ENCODE measurements around the gene KXD1.
"Not testable (repeated sequence)": the region's sequence is repeated elsewhere in the genome, so short reads cannot be mapped to it uniquely, and the experiment has no call there.

KXD1 gene

DNA sequence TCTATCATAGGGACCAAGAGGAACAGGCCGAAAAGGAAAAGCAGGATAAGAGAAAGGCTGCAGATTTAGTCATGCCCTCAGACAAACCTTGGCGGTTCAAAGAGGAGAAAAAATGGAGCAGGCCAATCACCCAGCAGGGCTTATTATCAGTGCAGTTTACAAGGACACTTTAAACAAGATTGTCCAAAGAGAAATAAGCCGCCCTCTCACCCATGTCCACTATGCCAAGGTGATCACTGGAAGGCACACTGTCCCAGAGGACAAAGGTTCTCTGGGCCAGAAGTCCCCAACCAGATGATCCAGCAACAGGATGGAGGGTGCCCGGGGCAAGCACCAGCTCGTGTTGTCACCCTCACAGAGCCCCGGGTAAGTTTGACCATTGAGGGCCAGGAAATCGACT lies 22.6 kb downstream of the KXD1 start:
- DNase-seq (ENCODE audit: low read depth in 2 of 2) = no peak

DNA sequence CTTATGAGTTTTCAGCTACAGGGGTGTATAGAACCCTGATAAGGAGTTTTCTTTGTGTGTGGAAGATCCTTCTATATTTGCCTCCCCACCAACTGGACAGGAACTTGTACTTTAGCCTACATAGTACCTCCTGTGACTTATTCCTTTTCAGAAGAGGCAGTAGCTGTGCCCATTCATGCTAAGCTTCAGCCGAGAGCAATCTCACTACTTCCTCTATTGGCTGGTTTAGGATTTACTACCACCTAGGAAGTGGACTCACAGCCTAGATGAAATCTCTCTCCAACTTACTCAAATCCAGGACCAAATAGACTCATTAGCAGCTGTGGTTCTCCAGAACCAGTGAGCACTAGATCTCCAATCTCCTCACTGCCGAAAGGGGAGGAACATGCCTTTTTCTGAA lies 28.6 kb downstream of the KXD1 start:
- DNase-seq (ENCODE audit: low read depth in 2 of 2) = no peak

DNA sequence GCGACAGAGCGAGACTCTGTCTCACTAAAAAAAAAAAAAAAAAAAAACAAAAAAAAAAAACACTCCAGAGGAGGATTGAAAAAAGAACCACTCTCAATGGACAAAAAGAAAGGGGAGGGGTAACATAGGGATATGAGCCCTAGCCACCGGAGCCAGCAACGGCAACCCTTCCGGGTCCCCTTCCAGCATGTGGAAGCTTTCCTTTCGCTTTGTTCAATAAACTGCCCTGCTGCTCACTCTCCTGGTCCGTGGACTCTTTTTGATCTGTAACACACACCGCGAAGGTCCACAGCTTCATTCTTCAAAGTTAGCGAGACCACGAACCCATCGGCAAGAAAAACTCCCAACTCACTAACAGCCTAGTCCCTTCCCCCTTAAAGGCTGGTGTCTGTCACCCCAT lies 29.9 kb downstream of the KXD1 start:
- no peak for DNase-seq (ENCODE audit: low read depth in 2 of 2)

DNA sequence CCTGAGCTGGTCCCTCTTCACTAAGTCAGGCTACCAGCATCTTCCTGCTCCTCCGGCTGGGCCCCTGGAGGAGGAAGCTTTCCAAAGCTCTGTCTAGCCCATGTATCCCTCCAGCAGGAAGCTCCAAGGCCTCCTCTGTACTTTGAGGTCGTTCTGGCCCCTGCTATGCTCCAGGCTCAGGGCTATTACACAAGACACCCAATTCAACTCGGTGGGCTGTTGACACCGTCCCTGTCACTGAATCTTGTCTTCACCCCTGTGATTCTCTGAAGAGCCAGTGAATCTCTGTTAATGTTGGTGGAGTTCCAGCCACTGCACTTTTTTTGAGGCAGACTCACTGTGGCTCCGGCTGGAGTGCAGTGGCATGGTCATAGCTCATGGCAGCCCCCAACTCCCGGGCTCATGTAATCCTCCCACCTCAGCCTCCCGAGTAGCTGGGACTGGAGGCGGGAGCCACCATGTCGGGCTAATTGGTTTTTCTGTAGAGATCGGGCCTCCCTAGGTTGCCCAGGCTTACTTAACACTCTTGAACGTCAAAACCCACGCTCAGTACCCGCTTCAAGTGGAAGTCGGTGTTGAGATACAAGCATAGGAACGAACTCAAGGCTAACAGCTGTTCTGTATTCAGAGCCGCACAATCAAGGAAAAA lies 30.4 kb downstream of the KXD1 start:
- DNase-seq (ENCODE audit: low read depth in 2 of 2) = no peak

DNA sequence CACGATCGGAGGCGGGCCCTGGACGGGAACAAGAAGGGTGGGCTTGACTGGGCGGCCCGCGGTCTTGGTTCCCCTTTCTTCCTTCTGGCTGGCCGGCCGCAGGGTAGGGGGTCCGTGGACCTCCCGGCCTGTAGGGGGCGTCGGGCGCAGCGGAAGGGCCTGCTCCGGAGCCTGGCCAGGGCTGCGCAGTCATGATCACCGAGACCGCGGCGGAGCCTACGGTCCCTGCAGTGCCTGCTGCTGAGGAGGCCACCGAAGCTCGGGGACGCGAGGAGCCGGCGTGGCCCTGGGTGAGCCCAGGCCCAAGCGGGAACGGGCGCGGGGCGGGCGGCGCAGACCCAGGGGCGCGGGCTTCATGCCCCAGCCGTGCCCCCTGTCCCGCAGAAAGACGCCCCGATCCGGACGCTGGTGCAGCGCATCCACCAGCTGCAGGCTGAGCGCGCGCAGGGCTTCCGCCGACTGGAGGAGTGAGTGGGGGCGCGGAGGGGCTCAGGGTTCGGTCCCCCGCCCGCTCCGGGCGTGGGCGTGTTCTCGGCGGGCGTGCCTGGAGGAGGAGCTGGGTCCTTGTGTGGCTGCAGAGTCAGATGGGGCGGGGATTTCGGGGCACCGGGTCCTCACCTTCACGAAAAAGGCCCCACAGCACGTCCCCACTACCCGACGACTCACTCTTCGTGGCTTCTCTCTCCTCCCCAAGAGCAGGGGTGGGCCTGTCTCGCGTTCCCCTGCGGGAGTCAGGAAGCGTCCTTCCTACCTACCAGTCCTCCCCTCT lies 31.1 kb downstream of the KXD1 start, which contains the start of gene REX1BD:
Gene REX1BD (plus strand): TSS at position 188 of the 769 bp plus-strand sequence. CDS start 4 bp downstream, at position 192.
- peak; percentile 79 to 84 for DNase-seq (ENCODE audit: low read depth in 2 of 2)

DNA sequence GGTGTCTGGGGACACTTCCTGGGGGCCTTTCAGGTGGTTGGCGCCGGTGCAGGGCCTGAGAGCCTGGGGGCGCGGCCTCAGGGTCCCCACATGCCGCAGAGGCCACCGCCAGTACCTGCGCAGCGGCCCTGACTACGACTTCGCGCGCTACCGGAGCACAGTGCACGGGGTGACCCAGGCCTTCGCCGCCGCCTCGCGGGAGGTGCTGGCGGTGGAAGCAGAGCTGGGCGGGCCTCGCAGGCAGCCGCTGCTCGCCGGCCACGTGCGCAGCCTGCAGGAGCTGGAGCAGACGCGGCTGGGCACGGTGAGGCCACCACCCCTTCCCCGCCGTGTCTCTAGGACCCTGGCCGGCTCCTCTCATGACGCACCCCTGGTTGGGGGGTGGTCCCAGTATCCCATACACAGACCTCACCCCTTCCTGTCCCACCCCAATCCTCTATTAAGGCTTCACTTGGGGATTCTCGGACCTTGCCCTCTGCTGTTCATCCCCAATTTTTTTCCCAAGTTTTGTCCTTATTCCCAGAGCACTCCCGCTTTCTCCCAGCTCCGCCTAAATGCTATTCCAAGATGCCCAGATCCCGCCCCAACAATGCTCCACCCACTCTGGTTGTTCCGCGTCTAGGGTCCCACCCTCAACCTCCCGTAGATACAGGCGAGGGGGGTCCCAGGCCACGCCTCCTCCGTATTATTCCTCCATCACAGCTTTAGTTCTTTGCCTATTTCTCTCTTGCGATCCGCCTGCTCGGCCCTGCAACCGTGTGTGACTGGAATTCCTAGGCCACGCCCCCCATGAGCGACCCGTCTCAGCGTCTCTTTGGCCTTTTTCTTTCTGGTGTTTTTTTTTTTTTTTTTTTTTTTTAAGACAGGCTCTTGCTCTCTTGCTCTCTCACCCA lies 32.0 kb downstream of the KXD1 start:
- peak; percentile 58 to 66 for DNase-seq (ENCODE audit: low read depth in 2 of 2)

DNA sequence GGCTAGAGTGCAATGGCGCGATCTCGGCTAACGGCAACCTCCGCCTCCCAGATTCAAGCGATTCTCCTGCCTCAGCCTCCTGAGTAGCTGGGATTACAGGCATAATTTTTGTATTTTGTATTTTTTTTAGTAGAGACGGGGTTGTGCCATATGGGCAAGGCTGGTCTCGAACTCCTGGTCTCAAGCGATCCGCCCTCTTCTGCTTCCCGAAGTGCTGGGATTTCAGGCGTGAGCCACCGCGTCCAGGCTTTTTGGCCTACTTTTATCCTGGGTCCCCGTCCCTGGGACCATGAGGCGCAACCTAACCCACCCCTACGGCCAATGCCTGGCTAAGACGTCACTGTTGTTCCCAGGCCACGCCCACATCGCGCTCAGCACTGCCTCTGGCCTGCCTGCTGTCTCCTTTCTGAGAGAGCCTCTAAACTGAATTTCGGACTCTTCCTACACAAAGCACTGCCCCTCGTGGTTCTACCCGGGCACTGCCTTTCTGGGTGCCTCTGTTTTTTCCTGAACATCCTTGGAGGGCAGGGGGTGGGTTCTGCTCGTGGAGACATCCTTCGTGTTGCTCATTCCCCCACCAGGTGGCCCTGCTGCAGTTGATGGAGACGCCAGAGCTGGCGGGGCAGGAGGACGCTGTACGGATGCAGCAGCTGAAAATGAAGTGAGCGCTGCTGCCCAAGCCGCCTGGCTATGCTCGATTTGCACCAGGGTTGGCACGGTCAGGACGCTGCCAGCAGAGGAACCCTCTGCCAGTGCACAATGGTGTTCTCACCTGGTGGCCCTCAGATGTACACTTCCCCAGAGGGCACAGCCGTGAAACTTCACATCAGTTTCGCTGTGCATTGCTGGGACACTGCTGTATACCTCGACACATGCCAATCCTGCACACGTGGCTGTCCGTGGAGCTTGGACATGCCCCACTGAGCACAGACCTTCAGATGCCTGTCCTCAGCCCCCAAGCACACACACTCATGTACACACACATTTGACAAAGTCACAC lies 32.9 kb downstream of the KXD1 start:
- DNase-seq (ENCODE audit: low read depth in 2 of 2) = no peak

DNA sequence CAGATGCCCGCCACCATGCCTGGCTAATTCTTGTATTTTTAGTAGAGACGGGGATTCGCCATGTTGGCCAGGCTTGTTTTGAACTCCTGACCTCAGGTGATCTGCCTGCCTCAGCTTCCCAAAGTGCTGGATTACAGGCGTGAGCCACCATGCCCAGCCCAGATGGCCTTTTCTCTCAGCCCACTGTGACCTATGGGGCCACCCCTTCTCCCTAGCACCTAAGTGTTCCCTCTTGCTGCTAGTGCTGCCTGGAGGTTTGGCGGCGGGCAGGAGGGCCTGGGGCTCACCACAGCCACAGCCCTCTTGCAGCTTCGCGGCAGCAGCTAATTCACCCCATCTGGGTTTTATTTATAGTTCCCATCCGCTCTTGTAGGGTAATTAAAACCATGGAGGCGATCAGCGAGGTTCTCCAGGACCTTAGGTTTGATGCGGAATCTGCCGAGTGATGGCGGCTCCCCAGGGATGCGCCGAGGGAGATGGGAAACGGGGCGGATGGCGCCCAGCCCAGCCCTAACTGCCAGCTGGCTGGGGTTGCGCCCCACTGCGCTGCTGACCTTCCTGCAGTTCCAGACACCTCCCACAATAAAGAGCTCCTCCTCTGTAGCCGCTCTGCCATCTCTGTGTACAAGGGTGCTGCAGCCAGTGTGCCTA lies 34.2 kb downstream of the KXD1 start:
- DNase-seq (ENCODE audit: low read depth in 2 of 2) = no peak

DNA sequence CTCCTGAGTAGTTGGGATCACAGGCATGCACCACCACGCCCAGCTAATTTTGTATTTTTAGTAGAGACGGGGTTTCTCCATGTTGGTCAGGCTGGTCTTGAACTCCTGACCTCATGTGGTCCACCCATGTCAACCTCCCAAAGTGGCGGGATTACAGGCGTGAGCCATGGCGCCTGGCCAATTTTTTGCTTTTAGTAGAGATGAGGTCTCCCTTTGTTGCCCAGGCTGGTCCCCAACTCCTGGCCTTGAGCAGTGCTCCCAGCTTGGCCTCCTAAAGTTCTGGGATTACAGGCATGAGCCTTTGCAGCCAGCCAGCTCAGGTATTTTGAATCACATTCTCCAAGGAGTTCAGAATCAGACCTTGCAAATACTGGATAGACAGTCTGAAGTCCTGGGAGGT lies 35.1 kb downstream of the KXD1 start:
- DNase-seq (ENCODE audit: low read depth in 2 of 2) = not testable (repeated sequence)

DNA sequence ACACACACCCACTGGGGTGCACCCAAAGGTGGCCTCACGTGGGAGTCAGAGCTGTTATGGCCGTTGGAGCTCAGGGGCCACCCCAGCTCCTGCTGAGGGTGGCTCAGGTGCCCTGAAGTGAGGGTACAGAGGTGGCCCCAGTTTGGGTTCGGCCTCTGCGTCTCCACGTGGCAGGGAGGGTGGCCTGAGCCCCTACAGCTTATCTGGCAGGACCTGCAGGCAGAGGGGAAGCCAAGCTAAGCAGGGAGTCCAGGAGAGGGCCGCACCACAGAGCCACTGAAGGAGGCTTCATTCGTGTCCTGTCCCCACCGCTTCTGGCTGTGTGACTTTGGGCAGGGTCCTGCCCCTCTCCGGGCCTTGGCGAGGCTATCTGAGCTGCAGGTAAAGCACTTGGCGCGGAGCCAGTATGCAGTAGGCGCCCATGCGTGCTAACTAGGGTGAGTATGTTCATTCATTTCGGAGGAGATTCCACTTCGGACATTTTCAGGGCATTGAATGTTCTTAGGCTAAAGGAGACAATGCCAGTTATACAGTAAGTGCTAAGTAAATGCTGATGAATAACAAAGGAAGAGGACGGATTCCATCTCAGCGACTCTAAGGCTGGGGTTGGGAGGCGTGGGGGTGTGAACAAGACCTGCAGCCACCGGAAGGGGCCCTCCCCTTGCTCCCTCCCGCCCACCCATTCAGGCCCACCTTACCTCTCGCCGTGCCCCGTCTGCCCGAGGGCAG lies 35.9 kb downstream of the KXD1 start:
- no peak for DNase-seq (ENCODE audit: low read depth in 2 of 2)

DNA sequence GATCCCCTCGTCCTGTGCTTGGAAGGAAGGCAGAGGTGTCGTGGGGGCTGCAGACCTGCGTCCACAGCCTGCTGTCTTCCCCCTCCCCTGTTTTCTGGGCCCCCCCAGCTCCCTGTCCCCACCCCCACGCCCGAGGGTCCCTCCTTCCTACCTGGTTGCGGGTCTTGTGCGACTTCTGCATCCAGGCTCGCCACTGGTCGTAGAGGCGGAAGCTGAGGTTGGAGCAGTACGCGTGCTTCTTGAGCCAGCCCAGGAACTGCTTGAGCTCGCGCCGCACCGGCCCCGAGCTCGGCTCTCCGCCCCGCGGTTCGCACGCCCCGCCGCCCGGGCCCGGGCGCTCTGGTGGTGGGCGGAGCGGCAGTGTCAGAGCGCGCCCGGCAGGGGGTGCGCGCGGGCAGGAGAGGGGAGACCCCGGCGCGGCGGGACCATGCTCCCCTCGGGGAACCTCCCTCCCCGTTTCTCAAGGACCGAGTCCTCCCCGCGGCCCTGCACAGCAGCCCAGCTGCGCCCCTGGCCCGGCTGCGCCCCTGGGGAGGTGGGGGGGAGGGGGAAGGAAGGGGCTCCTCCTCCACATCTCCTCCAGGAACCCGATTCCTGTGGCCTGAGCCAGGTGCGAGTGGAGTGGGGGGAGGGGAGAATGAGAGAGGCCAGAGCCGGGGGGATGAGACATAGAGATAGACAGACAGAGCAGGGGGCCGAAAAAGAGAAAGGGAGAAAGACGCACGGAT lies 36.6 kb downstream of the KXD1 start:
- peak; percentile 66 for DNase-seq (ENCODE audit: low read depth in 2 of 2)

DNA sequence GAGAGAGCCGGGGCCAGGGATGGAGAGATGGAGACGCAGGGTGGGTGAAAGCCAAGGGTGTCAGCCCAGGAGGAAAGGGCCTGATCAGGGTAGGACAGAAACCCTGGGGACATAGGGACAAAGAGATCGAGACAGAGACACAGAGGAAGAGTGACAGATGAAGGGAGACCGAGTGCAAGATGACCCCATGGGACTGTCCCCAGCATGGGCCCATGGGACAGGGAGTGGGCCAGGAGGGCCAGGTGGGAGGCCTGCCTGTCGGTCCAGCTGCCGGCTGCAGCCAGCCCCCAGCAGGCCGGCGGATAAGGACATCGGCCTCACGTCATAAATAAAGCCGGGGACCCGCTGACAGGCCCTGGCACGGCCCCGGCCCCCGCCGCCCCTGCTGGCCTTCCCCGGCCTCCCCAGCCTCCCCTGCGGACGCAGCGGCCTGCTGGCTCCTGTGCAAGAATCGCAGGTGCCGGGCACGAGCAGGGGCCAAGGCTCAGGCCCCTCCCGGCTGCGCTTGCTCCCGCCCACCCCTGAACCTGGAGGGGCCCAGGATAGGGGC lies 37.2 kb downstream of the KXD1 start:
- DNase-seq (ENCODE audit: low read depth in 2 of 2) = no peak

DNA sequence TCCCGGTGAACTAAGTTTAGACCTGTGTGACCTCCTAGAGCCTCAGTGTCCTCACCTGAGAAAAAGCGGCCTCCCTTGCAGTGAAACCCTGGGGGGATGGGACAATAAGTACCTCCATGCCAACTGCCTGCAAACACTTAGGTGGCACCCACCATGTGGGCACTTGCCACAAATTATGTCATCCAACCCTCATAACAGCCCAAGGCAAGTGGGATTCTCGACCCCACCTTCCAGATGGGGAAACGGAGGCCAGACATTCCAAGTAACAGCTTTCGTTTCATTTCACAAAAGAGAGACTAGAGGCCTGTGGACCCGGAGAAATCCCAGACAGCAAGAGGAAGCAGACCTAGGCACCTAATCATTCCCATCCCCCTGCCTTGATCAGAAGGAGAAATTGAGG lies 37.8 kb downstream of the KXD1 start:
- no peak for DNase-seq (ENCODE audit: low read depth in 2 of 2)

DNA sequence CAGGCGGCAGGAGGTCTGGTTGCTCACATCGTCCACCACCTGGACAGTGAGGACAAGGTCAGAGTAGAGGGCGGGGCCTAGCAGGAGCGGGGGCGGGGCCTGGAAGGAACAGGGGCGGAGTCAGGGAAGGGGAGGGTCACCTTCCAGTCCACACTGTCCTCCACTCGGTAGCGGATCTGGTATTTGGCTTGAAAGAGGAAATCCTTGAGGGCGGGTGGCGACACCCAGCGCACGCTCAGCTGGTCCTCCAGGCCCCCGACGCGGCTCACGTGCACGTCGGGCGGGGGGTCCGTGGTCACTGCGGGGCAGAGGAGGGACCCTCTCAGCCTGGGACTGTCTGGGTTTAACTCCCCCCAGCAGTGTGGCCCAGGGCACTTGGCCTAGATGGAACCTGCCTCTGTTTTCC lies 39.1 kb downstream of the KXD1 start:
- DNase-seq (ENCODE audit: low read depth in 2 of 2) = no peak

DNA sequence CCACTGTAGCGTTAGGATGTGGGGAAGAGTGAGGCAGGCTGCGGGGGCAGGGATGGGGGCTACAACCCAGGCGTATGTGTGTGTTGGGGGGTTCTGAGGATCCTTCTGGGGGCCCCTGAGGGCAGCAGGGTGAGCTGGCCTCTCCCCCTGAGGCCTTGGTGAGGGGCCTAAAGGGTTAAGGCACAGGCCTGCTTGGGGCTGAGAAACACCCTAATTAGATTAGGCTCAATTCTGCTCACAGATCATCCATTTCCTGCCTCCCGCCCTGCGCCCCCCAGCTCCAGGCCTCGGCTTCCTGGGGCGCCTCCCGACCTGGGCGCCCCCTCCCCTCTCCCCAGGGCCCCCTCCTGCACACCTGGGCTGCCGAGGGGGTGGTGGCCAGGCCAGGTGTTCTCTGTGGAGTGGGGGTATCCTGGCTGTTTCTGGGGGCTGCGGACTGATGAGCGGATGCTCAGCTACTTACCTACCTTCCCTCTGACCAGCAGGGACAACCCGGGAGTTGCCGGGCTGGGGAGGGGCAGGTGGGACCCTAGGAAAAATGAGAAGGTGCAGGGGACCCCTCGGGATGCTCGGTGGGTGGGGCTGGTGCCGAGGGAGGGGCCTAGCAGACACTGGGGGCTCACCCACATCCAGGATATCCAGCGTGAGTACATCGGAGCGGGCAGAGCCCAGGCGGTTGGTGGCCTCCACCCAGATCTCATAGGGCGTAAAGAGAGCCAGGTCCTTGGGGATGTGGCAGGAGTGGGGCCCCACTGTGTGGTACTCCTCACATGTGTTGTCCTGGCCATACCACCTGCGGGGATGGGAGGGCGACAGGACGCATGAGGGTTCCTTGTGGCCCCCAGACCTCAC lies 40.4 kb downstream of the KXD1 start:
- no peak for DNase-seq (ENCODE audit: low read depth in 2 of 2)

DNA sequence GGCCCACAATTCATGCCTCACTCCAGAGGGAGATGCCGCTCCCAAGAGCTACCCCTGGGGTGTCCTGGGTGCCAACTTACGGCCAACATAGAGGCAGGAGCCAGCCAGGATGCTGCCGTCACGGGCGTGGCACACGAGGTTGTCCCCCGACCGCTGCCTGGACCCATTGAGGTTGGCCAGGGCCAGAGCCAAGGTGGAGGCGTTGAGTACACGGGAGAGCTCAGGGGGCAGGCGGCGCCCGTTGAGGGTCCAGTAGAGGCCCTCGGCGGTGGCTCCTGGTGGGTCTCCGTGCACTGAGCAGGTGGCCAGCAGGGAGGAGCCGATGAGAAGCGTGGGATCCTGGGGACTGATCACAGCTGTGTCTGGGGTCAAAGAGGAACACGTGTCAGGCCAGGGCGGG lies 41.8 kb downstream of the KXD1 start:
- no peak for DNase-seq (ENCODE audit: low read depth in 2 of 2)

DNA sequence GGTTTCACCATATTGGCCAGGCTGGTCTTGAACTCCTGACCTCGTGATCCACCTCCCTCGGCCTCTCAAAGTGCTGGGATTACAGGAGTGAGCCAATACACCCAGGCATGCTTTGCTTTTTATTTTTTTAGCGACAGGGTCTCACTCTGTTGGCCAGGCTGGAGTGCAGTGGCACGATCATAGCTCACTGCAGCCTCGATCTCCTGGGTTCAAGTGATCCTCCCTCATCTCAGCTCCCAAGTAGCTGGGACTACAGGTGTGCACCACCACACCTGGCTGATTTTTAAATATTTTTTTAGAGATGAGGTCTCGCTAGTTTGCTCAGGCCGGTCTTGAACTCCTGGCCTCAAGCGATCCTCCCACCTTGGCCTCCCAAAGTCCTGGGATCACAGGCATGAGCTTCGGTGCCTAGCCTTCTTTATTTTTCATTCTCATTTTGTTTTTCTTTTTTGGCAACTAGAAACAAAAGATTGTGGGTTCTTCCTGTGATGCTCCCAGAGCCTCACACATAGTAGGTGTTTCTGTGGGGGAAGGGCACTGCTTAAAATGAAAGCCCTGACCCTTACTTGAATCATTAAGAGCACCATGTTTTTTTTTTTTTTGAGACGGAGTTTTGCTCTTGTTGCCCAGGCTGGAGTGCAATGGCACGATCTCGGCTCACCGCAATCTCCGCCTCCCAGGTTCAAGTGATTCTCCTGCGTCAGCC lies 43.2 kb downstream of the KXD1 start:
- DNase-seq (ENCODE audit: low read depth in 2 of 2) = not testable (repeated sequence)
